Type B pancreatic cell (in vitro differentiated cells): Measurements from ENCODE around the gene NOM1. TPM values are rescaled to one million over a fixed set of nuclear protein-coding genes. Genes with fewer than 3 reads are reported as not detected.
"Not testable (repeated sequence)": the region's sequence is repeated elsewhere in the genome, so short reads cannot be mapped to it uniquely, and the experiment has no call there.

Experiments used
- DNase-seq: peaks from one replicate; pipeline ENCODE4 v3.0.0; 2021; ENCODE audit warnings: mixed read lengths; ENCODE audit not compliant: unreplicated experiment; ENCODE audit errors: extremely low spot score
- H3K27ac Mint-ChIP-seq: 2 replicates; pipeline ENCODE4 v1.8.0; 2021; ENCODE audit warnings: mild to moderate bottlenecking, mixed read lengths
- H3K27me3 Mint-ChIP-seq: 2 replicates; pipeline ENCODE4 v1.8.0; 2021; ENCODE audit warnings: mixed read lengths
- H3K36me3 Mint-ChIP-seq: 2 replicates; pipeline ENCODE4 v1.8.0; 2021; ENCODE audit warnings: mixed read lengths
- H3K4me1 Mint-ChIP-seq: one replicate; pipeline ENCODE4 v1.8.0; 2021; ENCODE audit warnings: mixed read lengths; ENCODE audit not compliant: unreplicated experiment
- H3K4me3 Mint-ChIP-seq: 2 replicates; pipeline ENCODE4 v1.8.0; 2021; ENCODE audit warnings: mild to moderate bottlenecking, mixed read lengths
- H3K9me3 Mint-ChIP-seq: 2 replicates; pipeline ENCODE4 v1.8.0; 2021; ENCODE audit warnings: mixed read lengths
- long read RNA-seq: library from polyadenylated mRNA; unstranded; transcript quantifications from one replicate; pipeline ENCODE4 v2.0.0, GENCODE V29; 2020
- total RNA-seq: library from RNA; stranded (reverse); gene quantifications from 2 replicates; pipeline ENCODE4 v1.2.1, GENCODE V29; 2021; ENCODE audit warnings: low replicate concordance
- TF ChIP-seq, protein P1 (sequence below): fragments of 200-600 bp; sonication (generic); conservative IDR thresholded peaks from 2 replicates; pipeline ENCODE4 v1.5.0; 2021; ENCODE audit warnings: antibody characterized with exemption, mild to moderate bottlenecking

Gene NOM1
- 22.3 and 26.9 TPM in 2 replicates for total RNA-seq
- long read RNA-seq, full-length matches to known transcripts = 1 of 3 reads
- long read RNA-seq, partial matches to known transcripts = 2 of 3 reads
- long read RNA-seq, other reads (novel, unspliced or antisense) = 0 of 3 reads

DNA sequence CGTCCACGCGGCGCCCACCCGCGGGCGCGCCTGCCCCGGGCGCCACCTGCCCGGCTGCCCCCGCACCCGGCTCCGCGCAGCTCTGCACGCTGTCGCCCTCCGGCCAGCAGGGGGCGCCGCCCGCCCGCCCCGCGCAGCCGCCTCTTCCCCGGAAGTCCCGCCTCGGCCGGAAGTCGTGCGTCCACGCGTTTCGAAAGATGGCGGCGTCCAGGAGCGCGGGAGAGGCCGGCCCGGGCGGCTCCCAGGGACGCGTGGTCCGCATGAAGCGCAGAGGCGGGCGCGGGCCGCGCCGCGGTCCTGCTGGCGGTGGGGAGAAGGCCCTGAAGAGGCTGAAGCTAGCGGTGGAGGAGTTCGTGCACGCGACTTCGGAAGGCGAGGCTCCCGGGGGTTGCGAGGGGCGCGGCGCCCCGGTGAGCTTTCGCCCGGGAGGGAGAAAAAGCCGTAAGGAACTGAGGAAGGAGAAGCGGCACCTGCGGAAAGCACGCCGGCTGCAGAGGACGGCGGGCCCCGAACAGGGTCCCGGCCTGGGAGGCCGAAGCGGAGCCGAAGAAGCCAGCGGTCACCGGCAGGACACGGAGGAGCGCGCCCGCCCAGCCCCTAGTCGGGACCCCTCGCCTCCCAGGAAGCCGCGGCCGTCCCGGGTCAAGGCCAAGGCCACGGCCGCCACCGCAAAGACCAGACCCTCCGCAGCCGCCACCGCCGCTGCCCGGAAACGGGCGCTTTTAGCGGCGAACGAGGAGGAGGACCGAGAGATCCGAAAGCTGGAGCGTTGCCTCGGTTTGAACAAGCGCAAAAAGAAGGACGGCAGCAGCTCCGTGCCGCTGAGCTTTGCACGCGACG is at the start of gene NOM1:
Gene NOM1 (plus strand): TSS at position 172 of the 840 bp plus-strand sequence. CDS start 26 bp downstream, at position 198.
- H3K36me3 Mint-ChIP-seq = peaks cover 4% of the 10 kb centered on the region

DNA sequence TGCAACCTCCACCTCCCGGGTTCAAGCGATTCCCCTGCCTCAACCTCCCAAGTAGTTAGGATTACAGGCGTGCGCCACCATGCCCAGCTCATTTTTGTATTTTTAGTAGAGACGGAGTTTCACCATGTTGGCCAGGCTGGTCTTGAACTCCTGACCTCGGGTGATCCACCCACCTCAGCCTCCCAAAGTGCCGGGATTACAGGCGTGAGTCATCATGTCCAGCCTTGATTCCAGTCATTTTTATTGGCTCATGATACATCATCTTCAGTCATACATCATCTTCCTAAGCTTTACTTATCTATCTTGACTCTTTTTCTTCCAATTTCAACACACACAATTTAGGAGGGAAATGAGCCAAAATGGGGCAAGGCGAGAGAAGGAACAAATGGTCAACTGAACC is 49.4 kb upstream of the NOM1 start:
- not testable (repeated sequence) for H3K4me1 Mint-ChIP-seq, H3K27me3 Mint-ChIP-seq, H3K4me3 Mint-ChIP-seq, H3K9me3 Mint-ChIP-seq, DNase-seq, H3K36me3 Mint-ChIP-seq, H3K27ac Mint-ChIP-seq

More for the DNA sequence above, at the start of gene NOM1:
- peaks cover 5% of the 10 kb centered on the region for H3K4me1 Mint-ChIP-seq
- H3K27me3 Mint-ChIP-seq = peaks cover 27% of the 10 kb centered on the region
- H3K27ac Mint-ChIP-seq = peak within 1 kb of the TSS; percentile 90
- DNase-seq = peak; percentile 92
- H3K9me3 Mint-ChIP-seq = no peaks in the 10 kb centered on the region
- TF ChIP-seq, protein P1, sequence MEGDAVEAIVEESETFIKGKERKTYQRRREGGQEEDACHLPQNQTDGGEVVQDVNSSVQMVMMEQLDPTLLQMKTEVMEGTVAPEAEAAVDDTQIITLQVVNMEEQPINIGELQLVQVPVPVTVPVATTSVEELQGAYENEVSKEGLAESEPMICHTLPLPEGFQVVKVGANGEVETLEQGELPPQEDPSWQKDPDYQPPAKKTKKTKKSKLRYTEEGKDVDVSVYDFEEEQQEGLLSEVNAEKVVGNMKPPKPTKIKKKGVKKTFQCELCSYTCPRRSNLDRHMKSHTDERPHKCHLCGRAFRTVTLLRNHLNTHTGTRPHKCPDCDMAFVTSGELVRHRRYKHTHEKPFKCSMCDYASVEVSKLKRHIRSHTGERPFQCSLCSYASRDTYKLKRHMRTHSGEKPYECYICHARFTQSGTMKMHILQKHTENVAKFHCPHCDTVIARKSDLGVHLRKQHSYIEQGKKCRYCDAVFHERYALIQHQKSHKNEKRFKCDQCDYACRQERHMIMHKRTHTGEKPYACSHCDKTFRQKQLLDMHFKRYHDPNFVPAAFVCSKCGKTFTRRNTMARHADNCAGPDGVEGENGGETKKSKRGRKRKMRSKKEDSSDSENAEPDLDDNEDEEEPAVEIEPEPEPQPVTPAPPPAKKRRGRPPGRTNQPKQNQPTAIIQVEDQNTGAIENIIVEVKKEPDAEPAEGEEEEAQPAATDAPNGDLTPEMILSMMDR = peak; percentile 87
- peak within 1 kb of the TSS; percentile 96 for H3K4me3 Mint-ChIP-seq

DNA sequence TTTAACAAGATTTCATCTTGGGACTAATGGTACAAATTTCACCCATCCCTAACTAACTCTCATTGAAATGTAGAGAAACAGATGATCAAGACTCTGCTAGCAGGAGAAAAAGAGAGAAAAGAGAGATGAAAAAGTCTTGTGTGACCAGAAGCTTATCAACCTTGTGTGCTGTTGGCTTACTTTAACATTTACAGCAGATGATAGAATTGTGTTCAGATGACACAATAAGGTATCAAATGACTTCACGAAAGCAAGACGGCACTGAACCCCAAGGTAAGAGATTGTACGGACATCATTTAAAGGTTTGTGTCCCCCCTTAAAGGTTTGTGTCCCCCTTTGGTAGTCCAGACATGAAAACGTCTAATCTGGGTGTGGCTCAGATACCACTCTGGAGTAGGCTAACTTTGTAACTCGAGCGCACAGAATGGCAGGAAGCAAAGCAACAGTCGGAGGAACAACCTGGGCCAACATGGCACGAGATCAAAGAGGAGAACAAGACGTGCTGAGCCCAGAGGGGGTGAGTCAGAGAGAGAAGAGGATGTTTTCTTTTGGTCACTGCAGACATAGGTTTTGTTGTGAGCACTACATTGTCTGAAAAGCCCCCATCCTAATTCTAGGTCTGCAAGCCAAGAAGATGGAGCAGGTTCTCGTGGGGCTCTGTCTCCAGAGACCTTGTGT is 46.1 kb upstream of the NOM1 start:
- no peaks in the 10 kb centered on the region for H3K27me3 Mint-ChIP-seq
- no peaks in the 10 kb centered on the region for H3K36me3 Mint-ChIP-seq
- H3K4me1 Mint-ChIP-seq = no peaks in the 10 kb centered on the region
- no peaks in the 10 kb centered on the region for H3K9me3 Mint-ChIP-seq
- no peak overlapping the region for H3K27ac Mint-ChIP-seq
- DNase-seq = no peak
- H3K4me3 Mint-ChIP-seq = no peak overlapping the region
- TF ChIP-seq, protein P1 = no peak

DNA sequence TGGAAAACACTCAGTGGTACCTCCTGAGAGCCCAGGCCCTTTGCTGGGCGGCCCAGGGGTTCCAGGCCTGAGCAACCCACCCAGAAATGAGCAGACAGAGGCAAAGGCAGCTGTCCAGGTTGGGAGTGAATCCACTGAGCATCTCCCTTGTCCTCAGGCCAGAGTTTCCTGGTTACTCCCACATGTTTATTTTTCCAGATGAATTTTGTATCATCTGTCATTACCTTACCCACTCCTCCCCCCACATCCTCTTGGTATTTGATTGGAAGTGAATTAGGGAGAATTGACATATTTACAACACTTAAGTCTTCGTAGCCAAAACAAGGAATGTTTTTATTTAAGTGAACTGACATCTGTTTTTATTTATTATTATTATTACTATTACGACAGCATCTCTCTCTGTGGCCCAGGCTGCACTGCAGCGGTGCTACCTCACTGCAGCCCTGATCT is 43.3 kb upstream of the NOM1 start:
- H3K4me1 Mint-ChIP-seq = peaks cover 4% of the 10 kb centered on the region
- H3K9me3 Mint-ChIP-seq = no peaks in the 10 kb centered on the region
- TF ChIP-seq, protein P1 = no peak
- no peak overlapping the region for H3K27ac Mint-ChIP-seq
- peaks cover 4% of the 10 kb centered on the region for H3K27me3 Mint-ChIP-seq
- H3K36me3 Mint-ChIP-seq = no peaks in the 10 kb centered on the region
- H3K4me3 Mint-ChIP-seq = no peak overlapping the region
- DNase-seq = no peak

DNA sequence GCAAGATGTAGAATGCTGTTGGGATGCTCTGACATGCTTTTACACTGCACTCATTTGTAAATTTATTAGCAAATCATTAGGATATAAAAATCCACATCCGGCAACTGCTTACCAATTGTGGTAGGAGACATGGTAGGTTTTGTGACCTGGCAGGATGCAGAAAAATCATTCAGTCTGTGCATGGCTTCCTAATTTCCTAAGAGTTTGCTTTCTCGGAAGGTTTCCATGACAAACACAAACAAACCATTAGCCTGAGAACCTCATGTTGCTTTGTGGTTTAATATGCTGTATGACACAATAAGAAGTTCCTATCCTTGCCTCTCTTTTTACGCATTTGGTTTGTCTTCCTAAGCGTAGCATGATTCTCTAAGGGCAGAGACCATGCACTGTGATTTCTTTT is 41.9 kb upstream of the NOM1 start:
- DNase-seq = no peak
- Mint-ChIP-seq H3K4me3 (no peak overlapping the region), H3K27me3 (peaks cover 9% of the 10 kb centered on the region), H3K9me3 (no peaks in the 10 kb centered on the region), H3K36me3 (no peaks in the 10 kb centered on the region), H3K4me1 (peaks cover 4% of the 10 kb centered on the region), H3K27ac (no peak overlapping the region)
- TF ChIP-seq, protein P1 = no peak

DNA sequence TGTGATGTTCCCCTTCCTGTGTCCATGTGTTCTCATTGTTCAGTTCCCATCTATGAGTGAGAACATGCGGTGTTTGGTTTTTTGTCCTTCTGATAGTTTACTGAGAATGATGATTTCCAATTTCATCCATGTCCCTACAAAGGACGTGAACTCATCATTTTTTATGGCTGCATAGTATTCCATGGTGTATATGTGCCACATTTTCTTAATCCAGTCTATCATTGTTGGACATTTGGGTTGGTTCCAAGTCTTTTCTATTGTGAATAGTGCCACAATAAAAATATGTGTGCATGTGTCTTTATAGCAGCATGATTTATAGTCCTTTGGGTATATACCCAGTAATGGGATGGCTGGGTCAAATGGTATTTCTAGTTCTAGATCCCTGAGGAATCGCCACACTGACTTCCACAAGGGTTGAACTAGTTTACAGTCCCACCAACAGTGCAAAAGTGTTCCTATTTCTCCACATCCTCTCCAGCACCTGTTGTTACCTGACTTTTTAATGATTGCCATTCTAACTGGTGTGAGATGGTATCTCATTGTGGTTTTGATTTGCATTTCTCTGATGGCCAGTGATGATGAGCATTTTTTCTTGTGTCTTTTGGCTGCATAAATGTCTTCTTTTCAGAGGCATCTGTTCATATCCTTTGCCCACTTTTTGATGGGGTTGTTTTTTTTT is 39.8 kb upstream of the NOM1 start:
- not testable (repeated sequence) for H3K9me3 Mint-ChIP-seq, DNase-seq, H3K4me1 Mint-ChIP-seq, H3K4me3 Mint-ChIP-seq, H3K36me3 Mint-ChIP-seq, H3K27ac Mint-ChIP-seq, H3K27me3 Mint-ChIP-seq
